Ishikawa (cell line): ENCODE results near the gene BRD7.

Experiments
- CEBPB ChIP-seq: IDR thresholded peaks from 2 replicates; pipeline ENCODE4 v1.6.1; 2012
- CREB1 ChIP-seq: IDR thresholded peaks from 2 replicates; pipeline ENCODE4 v1.6.1; 2012; ENCODE audit warnings: low read depth
- EGR1 ChIP-seq: IDR thresholded peaks from 2 replicates; pipeline ENCODE4 v1.6.1; 2012
- EP300 ChIP-seq: IDR thresholded peaks from 2 replicates; pipeline ENCODE4 v1.6.1; 2012; ENCODE audit warnings: borderline replicate concordance
- FOXM1 ChIP-seq: IDR thresholded peaks from 2 replicates; pipeline ENCODE4 v1.6.1; 2012; ENCODE audit warnings: low read depth, borderline replicate concordance
- NFIC ChIP-seq: IDR thresholded peaks from 2 replicates; pipeline ENCODE4 v1.6.1; 2012
- RAD21 ChIP-seq: IDR thresholded peaks from 2 replicates; pipeline ENCODE4 v1.6.1; 2012; ENCODE audit warnings: low read depth
- TAF1 ChIP-seq: IDR thresholded peaks from 2 replicates; pipeline ENCODE4 v1.6.1; 2012; ENCODE audit warnings: low read depth, mild to moderate bottlenecking
- TCF12 ChIP-seq: IDR thresholded peaks from 2 replicates; pipeline ENCODE4 v1.6.1; 2012; ENCODE audit warnings: low read depth
- TEAD4 ChIP-seq: IDR thresholded peaks from 2 replicates; pipeline ENCODE4 v1.6.1; 2012
- YY1 ChIP-seq: IDR thresholded peaks from 2 replicates; pipeline ENCODE4 v1.6.1; 2012; ENCODE audit warnings: low read depth
- ZBTB7A ChIP-seq: IDR thresholded peaks from 2 replicates; pipeline ENCODE4 v1.6.1; 2012; ENCODE audit warnings: low read depth
- TF ChIP-seq, protein P1 (sequence below): IDR thresholded peaks from 2 replicates; pipeline ENCODE4 v1.6.1; 2012; ENCODE audit warnings: low read depth, mild to moderate bottlenecking
- TF ChIP-seq, protein P2 (sequence below): IDR thresholded peaks from 2 replicates; pipeline ENCODE4 v1.6.1; 2012
- TF ChIP-seq, protein P3 (sequence below): IDR thresholded peaks from 2 replicates; pipeline ENCODE4 v1.6.1; 2012

BRD7 gene

DNA sequence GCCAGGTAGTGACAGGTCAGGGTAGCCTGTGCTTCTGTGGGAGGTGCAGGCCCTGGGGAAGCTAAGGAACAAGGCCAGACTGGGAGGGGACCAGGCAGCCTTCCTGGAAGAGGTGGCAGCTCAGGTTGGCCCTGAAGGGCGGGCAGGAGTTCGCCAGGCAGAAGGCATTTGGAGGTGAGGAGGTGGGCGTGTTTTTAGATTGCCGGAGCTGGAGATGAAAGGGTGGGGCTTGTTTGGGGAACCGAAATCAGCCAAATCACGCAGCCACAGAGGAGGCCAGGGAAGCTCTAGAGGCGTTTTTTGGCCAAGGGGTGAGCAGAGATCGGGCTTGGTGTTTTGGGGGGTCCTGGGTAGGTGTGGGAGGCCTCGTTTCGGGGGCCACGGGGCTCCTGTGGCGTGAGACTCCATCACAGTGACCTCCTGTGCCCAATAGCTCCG is 94.9 kb downstream of the BRD7 start:
- TF ChIP-seq TEAD4, result no peak
- TF ChIP-seq EGR1, result no peak
- TF ChIP-seq NFIC, result no peak
- TF ChIP-seq CREB1, result no peak
- no peak for TF ChIP-seq RAD21
- TF ChIP-seq TAF1, result no peak
- no peak for TF ChIP-seq EP300
- TF ChIP-seq YY1, result no peak
- TF ChIP-seq, protein P1, sequence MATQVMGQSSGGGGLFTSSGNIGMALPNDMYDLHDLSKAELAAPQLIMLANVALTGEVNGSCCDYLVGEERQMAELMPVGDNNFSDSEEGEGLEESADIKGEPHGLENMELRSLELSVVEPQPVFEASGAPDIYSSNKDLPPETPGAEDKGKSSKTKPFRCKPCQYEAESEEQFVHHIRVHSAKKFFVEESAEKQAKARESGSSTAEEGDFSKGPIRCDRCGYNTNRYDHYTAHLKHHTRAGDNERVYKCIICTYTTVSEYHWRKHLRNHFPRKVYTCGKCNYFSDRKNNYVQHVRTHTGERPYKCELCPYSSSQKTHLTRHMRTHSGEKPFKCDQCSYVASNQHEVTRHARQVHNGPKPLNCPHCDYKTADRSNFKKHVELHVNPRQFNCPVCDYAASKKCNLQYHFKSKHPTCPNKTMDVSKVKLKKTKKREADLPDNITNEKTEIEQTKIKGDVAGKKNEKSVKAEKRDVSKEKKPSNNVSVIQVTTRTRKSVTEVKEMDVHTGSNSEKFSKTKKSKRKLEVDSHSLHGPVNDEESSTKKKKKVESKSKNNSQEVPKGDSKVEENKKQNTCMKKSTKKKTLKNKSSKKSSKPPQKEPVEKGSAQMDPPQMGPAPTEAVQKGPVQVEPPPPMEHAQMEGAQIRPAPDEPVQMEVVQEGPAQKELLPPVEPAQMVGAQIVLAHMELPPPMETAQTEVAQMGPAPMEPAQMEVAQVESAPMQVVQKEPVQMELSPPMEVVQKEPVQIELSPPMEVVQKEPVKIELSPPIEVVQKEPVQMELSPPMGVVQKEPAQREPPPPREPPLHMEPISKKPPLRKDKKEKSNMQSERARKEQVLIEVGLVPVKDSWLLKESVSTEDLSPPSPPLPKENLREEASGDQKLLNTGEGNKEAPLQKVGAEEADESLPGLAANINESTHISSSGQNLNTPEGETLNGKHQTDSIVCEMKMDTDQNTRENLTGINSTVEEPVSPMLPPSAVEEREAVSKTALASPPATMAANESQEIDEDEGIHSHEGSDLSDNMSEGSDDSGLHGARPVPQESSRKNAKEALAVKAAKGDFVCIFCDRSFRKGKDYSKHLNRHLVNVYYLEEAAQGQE, result no peak
- TF ChIP-seq, protein P2, sequence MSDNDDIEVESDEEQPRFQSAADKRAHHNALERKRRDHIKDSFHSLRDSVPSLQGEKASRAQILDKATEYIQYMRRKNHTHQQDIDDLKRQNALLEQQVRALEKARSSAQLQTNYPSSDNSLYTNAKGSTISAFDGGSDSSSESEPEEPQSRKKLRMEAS, result no peak
- TF ChIP-seq TCF12, result no peak
- no peak for TF ChIP-seq CEBPB
- TF ChIP-seq ZBTB7A, result no peak
- TF ChIP-seq, protein P3, sequence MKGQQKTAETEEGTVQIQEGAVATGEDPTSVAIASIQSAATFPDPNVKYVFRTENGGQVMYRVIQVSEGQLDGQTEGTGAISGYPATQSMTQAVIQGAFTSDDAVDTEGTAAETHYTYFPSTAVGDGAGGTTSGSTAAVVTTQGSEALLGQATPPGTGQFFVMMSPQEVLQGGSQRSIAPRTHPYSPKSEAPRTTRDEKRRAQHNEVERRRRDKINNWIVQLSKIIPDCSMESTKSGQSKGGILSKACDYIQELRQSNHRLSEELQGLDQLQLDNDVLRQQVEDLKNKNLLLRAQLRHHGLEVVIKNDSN, result no peak
- no peak for TF ChIP-seq FOXM1

DNA sequence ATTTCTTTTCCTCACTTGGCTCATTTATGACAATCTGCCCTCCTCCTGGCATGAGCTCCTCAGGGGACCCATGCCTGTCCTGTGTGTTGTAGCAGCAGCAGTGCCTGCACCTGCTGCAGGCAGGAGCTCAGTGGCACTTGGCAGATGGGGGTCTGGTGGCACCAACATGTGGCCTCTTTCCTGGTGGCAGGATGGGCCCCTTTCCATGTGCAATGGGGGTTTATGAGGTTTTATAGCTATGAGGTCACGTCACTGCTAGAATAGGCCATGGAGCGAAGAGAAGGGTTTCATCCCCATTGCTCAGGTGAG is 95.5 kb downstream of the BRD7 start:
- TF ChIP-seq TCF12, result no peak
- TF ChIP-seq, protein P1, result no peak

DNA sequence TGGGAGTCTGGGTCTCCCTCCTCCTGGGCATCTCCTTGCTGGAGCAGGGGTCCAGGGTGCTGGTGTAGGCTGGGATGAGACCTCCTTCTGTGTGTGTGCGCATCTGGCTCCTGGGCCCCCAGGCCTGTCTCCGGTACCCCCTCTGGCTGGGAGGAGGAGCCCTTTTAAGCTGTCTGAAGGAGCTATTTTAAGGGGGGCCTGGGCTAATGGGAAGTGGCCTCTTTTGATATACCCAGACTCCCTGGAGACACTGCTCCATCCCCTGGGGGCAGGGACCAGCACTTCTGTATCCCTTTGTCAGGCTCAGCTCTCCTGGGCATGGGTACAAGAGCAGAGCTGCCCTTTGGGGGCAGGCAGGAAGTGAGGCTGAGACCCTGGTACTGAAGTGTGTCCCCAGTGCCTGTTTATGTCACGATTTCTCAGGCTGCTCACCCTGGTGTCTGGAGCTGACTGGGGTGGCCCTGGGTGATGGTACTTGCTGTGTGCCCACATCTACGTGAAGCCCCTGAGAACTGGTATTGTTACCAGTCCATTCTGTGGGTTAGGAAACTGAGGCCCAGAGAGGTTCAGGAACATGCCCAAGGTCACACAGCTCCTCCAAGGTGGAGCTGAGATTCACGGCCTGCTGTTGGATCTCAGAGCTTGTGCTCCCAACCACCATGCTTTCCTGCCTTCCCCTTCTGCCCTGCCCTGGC is 96.0 kb downstream of the BRD7 start:
- TF ChIP-seq CEBPB (no peak), TEAD4 (no peak), TCF12 (no peak), NFIC (no peak), FOXM1 (no peak), RAD21 (no peak), TAF1 (no peak), YY1 (no peak), EP300 (no peak), CREB1 (no peak)
- TF ChIP-seq, protein P1, result no peak
- TF ChIP-seq, protein P2, result no peak
- TF ChIP-seq, protein P3, result no peak

DNA sequence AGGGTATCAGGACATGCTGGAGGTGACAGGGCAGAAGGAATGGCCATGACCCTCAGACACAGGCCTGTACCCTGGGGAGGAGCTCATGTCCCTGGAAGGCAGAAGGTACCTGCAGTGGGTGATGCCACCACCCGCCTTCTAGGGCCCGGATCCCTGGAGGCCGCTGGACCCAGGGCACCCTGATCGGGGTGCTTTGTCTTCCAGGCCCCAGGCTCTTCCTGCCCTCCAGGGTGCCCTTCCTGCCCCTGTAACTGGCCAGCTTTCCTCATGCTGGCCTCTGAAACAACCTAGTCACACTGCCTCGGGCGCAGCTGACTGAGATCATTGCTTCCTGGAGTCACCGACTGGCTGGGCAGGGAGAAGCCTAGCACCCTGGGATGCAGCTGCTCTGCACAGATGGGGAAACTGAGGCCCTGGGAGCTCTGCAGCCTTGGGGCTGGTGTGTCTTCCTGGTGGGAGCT is 96.6 kb downstream of the BRD7 start:
- TF ChIP-seq RAD21, result no peak
- TF ChIP-seq ZBTB7A, result no peak
- TF ChIP-seq, protein P1, result no peak
- no peak for TF ChIP-seq TCF12
- TF ChIP-seq NFIC, result no peak
- no peak for TF ChIP-seq TAF1
- no peak for TF ChIP-seq FOXM1
- TF ChIP-seq, protein P3, result no peak
- TF ChIP-seq EGR1, result no peak
- TF ChIP-seq YY1, result no peak
- no peak for TF ChIP-seq CREB1
- TF ChIP-seq, protein P2, result no peak
- TF ChIP-seq TEAD4, result no peak
- no peak for TF ChIP-seq EP300
- TF ChIP-seq CEBPB, result no peak
